ENCODE results near the gene RAPGEF1.

DNA sequence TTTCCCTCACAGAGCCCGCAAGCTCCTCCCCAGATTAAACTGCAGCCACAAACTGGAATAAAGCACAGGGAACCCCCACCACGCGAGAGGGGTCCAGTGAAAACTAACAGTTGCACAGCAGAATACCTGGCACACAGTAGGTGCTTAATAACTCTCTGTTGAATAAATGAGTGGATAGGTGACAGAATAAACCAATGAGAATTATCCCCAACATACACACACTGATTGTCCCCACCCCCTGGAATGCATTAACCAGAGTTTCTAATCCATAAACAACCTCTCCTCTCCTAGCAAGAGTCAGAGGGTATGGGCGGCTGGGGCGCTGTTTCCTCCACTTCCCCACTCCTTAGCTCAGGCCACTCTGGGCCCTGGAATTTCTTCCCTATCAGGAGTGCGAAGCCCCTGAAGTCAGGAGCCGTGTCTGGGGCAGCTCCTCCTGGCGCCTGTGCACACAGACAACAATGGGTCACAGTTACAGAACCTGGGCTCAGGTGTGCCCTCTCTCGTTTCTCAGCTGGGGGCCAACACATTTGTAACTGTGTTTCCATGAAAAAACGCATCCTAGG is 27.6 kb downstream of the RAPGEF1 start:
- TF ChIP-seq, protein P1, sequence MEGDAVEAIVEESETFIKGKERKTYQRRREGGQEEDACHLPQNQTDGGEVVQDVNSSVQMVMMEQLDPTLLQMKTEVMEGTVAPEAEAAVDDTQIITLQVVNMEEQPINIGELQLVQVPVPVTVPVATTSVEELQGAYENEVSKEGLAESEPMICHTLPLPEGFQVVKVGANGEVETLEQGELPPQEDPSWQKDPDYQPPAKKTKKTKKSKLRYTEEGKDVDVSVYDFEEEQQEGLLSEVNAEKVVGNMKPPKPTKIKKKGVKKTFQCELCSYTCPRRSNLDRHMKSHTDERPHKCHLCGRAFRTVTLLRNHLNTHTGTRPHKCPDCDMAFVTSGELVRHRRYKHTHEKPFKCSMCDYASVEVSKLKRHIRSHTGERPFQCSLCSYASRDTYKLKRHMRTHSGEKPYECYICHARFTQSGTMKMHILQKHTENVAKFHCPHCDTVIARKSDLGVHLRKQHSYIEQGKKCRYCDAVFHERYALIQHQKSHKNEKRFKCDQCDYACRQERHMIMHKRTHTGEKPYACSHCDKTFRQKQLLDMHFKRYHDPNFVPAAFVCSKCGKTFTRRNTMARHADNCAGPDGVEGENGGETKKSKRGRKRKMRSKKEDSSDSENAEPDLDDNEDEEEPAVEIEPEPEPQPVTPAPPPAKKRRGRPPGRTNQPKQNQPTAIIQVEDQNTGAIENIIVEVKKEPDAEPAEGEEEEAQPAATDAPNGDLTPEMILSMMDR (IDR thresholded peaks at IDR 0.05) = no peak
- TF ChIP-seq POLR2A (IDR thresholded peaks at IDR 0.05) = no peak

Measured in tibial nerve (tissue), 3 donors.